Trophoblast cell (in vitro differentiated cells and primary cell): Measurements from ENCODE around the gene CCL3.
"Not testable (repeated sequence)": the region's sequence is repeated elsewhere in the genome, so short reads cannot be mapped to it uniquely, and the experiment has no call there.

Experiments
- DNase-seq, 2 donors: peaks; one replicate each; pipeline ENCODE4 v3.0.0-alpha.2; 2016
- H2AFZ ChIP-seq: 2 replicates; pipeline ENCODE4 v1.6.1; 2013; ENCODE audit warnings: low read length, moderate library complexity, mild to moderate bottlenecking; ENCODE audit not compliant: insufficient read depth, poor library complexity
- H2AK5ac ChIP-seq: 2 replicates; pipeline ENCODE4 v1.6.1; 2013; ENCODE audit warnings: mild to moderate bottlenecking, low read length
- H2BK120ac ChIP-seq: 2 replicates; pipeline ENCODE4 v1.6.1; 2013; ENCODE audit warnings: low read length, mild to moderate bottlenecking, moderate library complexity; ENCODE audit not compliant: insufficient read depth, poor library complexity
- H2BK12ac ChIP-seq: 2 replicates; pipeline ENCODE4 v1.6.1; 2013; ENCODE audit warnings: mild to moderate bottlenecking, low read length, moderate library complexity
- H2BK5ac ChIP-seq: 2 replicates; pipeline ENCODE4 v1.6.1; 2013; ENCODE audit warnings: low read length, low read depth, moderate library complexity, mild to moderate bottlenecking; ENCODE audit not compliant: poor library complexity
- H3K14ac ChIP-seq: 2 replicates; pipeline ENCODE4 v1.6.1; 2013; ENCODE audit warnings: mild to moderate bottlenecking, low read length
- H3K18ac ChIP-seq: 2 replicates; pipeline ENCODE4 v1.6.1; 2013; ENCODE audit warnings: mild to moderate bottlenecking, low read length
- H3K23ac ChIP-seq: 2 replicates; pipeline ENCODE4 v1.6.1; 2013; ENCODE audit warnings: low read length
- H3K27ac ChIP-seq: 2 replicates; pipeline ENCODE4 v1.5.1; 2013; ENCODE audit warnings: low read depth, mild to moderate bottlenecking, inconsistent platforms, low read length, moderate library complexity
- H3K27me3 ChIP-seq: 2 replicates; pipeline ENCODE4 v1.6.1; 2013; ENCODE audit warnings: inconsistent platforms, mild to moderate bottlenecking, low read length, moderate library complexity; ENCODE audit not compliant: insufficient read depth
- H3K36me3 ChIP-seq, 2 experiments: 1 replicate in 1 of 2; 2 replicates in 1 of 2; pipeline ENCODE4 v1.6.1; 2013; ENCODE audit warnings: low read length in 2 of 2, mild to moderate bottlenecking in 2 of 2, moderate library complexity in 1 of 2; ENCODE audit not compliant: insufficient read depth in 2 of 2, control insufficient read depth in 1 of 2
- H3K4ac ChIP-seq: 2 replicates; pipeline ENCODE4 v1.6.1; 2013; ENCODE audit warnings: low read depth, mild to moderate bottlenecking, low read length, moderate library complexity
- H3K4me1 ChIP-seq, 2 experiments: 1 replicate in 1 of 2; 2 replicates in 1 of 2; pipeline ENCODE4 v1.6.1; 2013; ENCODE audit warnings: low read length in 2 of 2, mild to moderate bottlenecking in 2 of 2, moderate library complexity in 1 of 2; ENCODE audit not compliant: insufficient read depth in 2 of 2, control insufficient read depth in 1 of 2
- H3K4me2 ChIP-seq: 2 replicates; pipeline ENCODE4 v1.6.1; 2013; ENCODE audit warnings: inconsistent platforms, mild to moderate bottlenecking, low read length, moderate library complexity
- H3K4me3 ChIP-seq: 2 replicates; pipeline ENCODE4 v1.5.1; 2013; ENCODE audit warnings: mild to moderate bottlenecking, low read depth, low read length, inconsistent platforms
- H3K79me1 ChIP-seq: one replicate; pipeline ENCODE4 v1.6.1; 2013; ENCODE audit warnings: low read length
- H3K79me2 ChIP-seq: 2 replicates; pipeline ENCODE4 v1.6.1; 2013; ENCODE audit warnings: low read length, mild to moderate bottlenecking; ENCODE audit not compliant: control insufficient read depth, insufficient read depth, poor library complexity
- H3K9ac ChIP-seq: 2 replicates; pipeline ENCODE4 v1.6.1; 2013; ENCODE audit warnings: mild to moderate bottlenecking, low read length
- H3K9me3 ChIP-seq: 2 replicates; pipeline ENCODE4 v1.6.1; 2013; ENCODE audit warnings: low read depth, mild to moderate bottlenecking, control low read depth, inconsistent platforms, low read length; ENCODE audit not compliant: insufficient read depth
- H4K12ac ChIP-seq: 2 replicates; pipeline ENCODE4 v1.6.1; 2013; ENCODE audit warnings: low read depth, mild to moderate bottlenecking, low read length, moderate library complexity
- H4K8ac ChIP-seq: 2 replicates; pipeline ENCODE4 v1.6.1; 2013; ENCODE audit warnings: low read depth, mild to moderate bottlenecking, low read length, moderate library complexity
- H4K91ac ChIP-seq: one replicate; pipeline ENCODE4 v1.6.1; 2013; ENCODE audit warnings: low read depth, mild to moderate bottlenecking, low read length, moderate library complexity
- WGBS: extraction: QIAGEN DNeasy Blood & Tissue Kit; methylation state at CpG from one replicate; pipeline ENCODE4 v1.1.7; 2013; ENCODE audit warnings: missing lambda C conversion rate; ENCODE audit not compliant: insufficient read length, insufficient coverage; ENCODE audit errors: extremely low coverage; 5-methylcytosine and 5-hydroxymethylcytosine counted together

The CCL3 gene

GRCh38 chr17:36095992-36096391 is 6.0 kb upstream of the CCL3 start:
- H3K4me1 ChIP-seq: no peaks in the 10 kb centered on the region
- H3K4me2 ChIP-seq: no peak overlapping the region
- no peak overlapping the region for H4K8ac ChIP-seq
- H3K23ac ChIP-seq: no peak overlapping the region
- no peaks in the 10 kb centered on the region for H3K79me1 ChIP-seq
- H3K9ac ChIP-seq: no peak overlapping the region
- no peak overlapping the region for H2BK120ac ChIP-seq
- H3K27me3 ChIP-seq: no peaks in the 10 kb centered on the region
- H4K12ac ChIP-seq: no peak overlapping the region
- H3K14ac ChIP-seq: no peak overlapping the region
- H2AK5ac ChIP-seq: no peak overlapping the region
- no peak overlapping the region for H3K18ac ChIP-seq
- no peaks in the 10 kb centered on the region for H3K36me3 ChIP-seq
- no peak for DNase-seq
- no peak overlapping the region for H2AFZ ChIP-seq
- no peak overlapping the region for H3K4ac ChIP-seq
- no peak overlapping the region for H2BK5ac ChIP-seq
- no peaks in the 10 kb centered on the region for H3K79me2 ChIP-seq
- no CpG with 5 or more reads among the region's 1 CpG for WGBS
- no peak overlapping the region for H2BK12ac ChIP-seq
- no peak overlapping the region for H3K4me3 ChIP-seq
- no peak overlapping the region for H3K27ac ChIP-seq
- no peak overlapping the region for H4K91ac ChIP-seq
- no peaks in the 10 kb centered on the region for H3K9me3 ChIP-seq

GRCh38 chr17:36094746-36095145 is 4.8 kb upstream of the CCL3 start:
- Histone ChIP-seq H3K9ac (no peak overlapping the region), H3K23ac (no peak overlapping the region), H3K14ac (no peak overlapping the region), H3K4ac (no peak overlapping the region), H2BK12ac (no peak overlapping the region), H3K4me2 (no peak overlapping the region), H3K9me3 (no peaks in the 10 kb centered on the region), H3K36me3 (no peaks in the 10 kb centered on the region), H3K4me3 (no peak overlapping the region), H2AK5ac (no peak overlapping the region), H2AFZ (no peak overlapping the region), H3K4me1 (no peaks in the 10 kb centered on the region), H4K8ac (no peak overlapping the region), H3K27ac (no peak overlapping the region), H3K79me1 (no peaks in the 10 kb centered on the region), H3K79me2 (no peaks in the 10 kb centered on the region), H2BK120ac (no peak overlapping the region), H2BK5ac (no peak overlapping the region), H4K91ac (no peak overlapping the region), H3K27me3 (no peaks in the 10 kb centered on the region), H4K12ac (no peak overlapping the region), H3K18ac (no peak overlapping the region)
- no CpG with 5 or more reads among the region's 7 CpGs for WGBS
- no peak for DNase-seq

GRCh38 chr17:36094232-36094631 is 4.3 kb upstream of the CCL3 start:
- Histone ChIP-seq H2BK5ac (no peak overlapping the region), H3K79me1 (no peaks in the 10 kb centered on the region), H3K4me3 (no peak overlapping the region), H3K79me2 (no peaks in the 10 kb centered on the region), H4K91ac (no peak overlapping the region), H3K14ac (no peak overlapping the region), H2BK12ac (no peak overlapping the region), H2AK5ac (no peak overlapping the region), H3K23ac (no peak overlapping the region), H3K4me1 (no peaks in the 10 kb centered on the region), H2AFZ (no peak overlapping the region), H3K9ac (no peak overlapping the region), H3K18ac (no peak overlapping the region), H2BK120ac (no peak overlapping the region), H3K9me3 (no peaks in the 10 kb centered on the region), H3K27me3 (no peaks in the 10 kb centered on the region), H3K4me2 (no peak overlapping the region), H3K27ac (no peak overlapping the region), H3K4ac (no peak overlapping the region), H3K36me3 (no peaks in the 10 kb centered on the region), H4K12ac (no peak overlapping the region), H4K8ac (no peak overlapping the region)
- DNase-seq: no peak
- 100% methylated on average over 1 of the region's 1 CpG for WGBS

- H3K4me3 ChIP-seq, H3K23ac ChIP-seq, DNase-seq, H3K79me2 ChIP-seq, H2BK120ac ChIP-seq, H4K91ac ChIP-seq, H3K79me1 ChIP-seq, H3K4ac ChIP-seq, H2BK5ac ChIP-seq, H3K9me3 ChIP-seq, H2BK12ac ChIP-seq, H2AFZ ChIP-seq, H4K8ac ChIP-seq, H3K9ac ChIP-seq, H3K27me3 ChIP-seq, H2AK5ac ChIP-seq, H3K36me3 ChIP-seq, H3K4me1 ChIP-seq, H3K14ac ChIP-seq, H3K4me2 ChIP-seq, H4K12ac ChIP-seq, H3K18ac ChIP-seq, H3K27ac ChIP-seq: not testable (repeated sequence)
- WGBS: no CpG with 5 or more reads among the region's 6 CpGs
These were observed 2.8 kb upstream of the CCL3 start for GRCh38 chr17:36092715-36093114.
